ENCODE data around the gene PRSS53. TPM values are rescaled to one million over a fixed set of nuclear protein-coding genes. Genes with fewer than 3 reads are reported as not detected.

Gene PRSS53
- total and polyA plus RNA-seq, 2 experiments from 2014 or later: 0.36 to 2.7 TPM

DNA sequence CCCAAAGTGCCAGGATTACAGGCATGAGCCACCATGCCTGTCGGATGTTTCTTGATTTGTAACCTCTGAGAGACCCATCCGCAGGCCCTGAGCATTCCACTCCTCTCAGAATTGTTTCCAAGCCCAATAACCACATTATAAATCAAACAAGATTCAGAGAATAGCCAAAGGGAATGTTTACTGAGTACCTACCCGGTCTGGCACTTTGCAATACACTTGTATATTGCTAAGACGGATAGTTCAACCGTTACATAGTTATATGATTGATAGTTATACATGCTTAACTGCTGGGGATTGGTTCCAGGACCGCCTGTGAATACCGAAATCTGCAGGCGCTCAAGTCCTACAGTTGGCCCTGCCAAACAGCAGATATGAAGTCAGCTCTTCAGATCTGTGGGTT lies 25.7 kb upstream of the PRSS53 start (continued):
- no peak for TF ChIP-seq REST (IDR thresholded peaks at IDR 0.05; ENCODE audit: unreplicated experiment)
- no peak for TF ChIP-seq STAT1 (IDR thresholded peaks at IDR 0.05; ENCODE audit: unreplicated experiment)
- TF ChIP-seq NANOG (IDR thresholded peaks at IDR 0.05; ENCODE audit: borderline replicate concordance): no peak
- TF ChIP-seq, protein P1, sequence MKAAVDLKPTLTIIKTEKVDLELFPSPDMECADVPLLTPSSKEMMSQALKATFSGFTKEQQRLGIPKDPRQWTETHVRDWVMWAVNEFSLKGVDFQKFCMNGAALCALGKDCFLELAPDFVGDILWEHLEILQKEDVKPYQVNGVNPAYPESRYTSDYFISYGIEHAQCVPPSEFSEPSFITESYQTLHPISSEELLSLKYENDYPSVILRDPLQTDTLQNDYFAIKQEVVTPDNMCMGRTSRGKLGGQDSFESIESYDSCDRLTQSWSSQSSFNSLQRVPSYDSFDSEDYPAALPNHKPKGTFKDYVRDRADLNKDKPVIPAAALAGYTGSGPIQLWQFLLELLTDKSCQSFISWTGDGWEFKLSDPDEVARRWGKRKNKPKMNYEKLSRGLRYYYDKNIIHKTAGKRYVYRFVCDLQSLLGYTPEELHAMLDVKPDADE (IDR thresholded peaks at IDR 0.05): no peak
- TF ChIP-seq EZH2 (IDR thresholded peaks at IDR 0.05; ENCODE audit: low read depth, unreplicated experiment): no peak
- no peak for TF ChIP-seq CTCF (conservative IDR thresholded peaks at IDR 0.05; ENCODE audit: low read depth in 2 of 2)
- TF ChIP-seq POLR2AphosphoS5 (IDR thresholded peaks at IDR 0.05; ENCODE audit: low read depth): no peak
- no peak for TF ChIP-seq JUNB (IDR thresholded peaks at IDR 0.05; ENCODE audit: unreplicated experiment)
- TF ChIP-seq ZNF114 (CRISPR knock-in tag; IDR thresholded peaks at IDR 0.05): no peak
- no peak for TF ChIP-seq EZH2phosphoT487 (IDR thresholded peaks at IDR 0.05; ENCODE audit: unreplicated experiment)
- TF ChIP-seq ZNF331 (CRISPR knock-in tag; IDR thresholded peaks at IDR 0.05; ENCODE audit: low read depth): no peak

DNA sequence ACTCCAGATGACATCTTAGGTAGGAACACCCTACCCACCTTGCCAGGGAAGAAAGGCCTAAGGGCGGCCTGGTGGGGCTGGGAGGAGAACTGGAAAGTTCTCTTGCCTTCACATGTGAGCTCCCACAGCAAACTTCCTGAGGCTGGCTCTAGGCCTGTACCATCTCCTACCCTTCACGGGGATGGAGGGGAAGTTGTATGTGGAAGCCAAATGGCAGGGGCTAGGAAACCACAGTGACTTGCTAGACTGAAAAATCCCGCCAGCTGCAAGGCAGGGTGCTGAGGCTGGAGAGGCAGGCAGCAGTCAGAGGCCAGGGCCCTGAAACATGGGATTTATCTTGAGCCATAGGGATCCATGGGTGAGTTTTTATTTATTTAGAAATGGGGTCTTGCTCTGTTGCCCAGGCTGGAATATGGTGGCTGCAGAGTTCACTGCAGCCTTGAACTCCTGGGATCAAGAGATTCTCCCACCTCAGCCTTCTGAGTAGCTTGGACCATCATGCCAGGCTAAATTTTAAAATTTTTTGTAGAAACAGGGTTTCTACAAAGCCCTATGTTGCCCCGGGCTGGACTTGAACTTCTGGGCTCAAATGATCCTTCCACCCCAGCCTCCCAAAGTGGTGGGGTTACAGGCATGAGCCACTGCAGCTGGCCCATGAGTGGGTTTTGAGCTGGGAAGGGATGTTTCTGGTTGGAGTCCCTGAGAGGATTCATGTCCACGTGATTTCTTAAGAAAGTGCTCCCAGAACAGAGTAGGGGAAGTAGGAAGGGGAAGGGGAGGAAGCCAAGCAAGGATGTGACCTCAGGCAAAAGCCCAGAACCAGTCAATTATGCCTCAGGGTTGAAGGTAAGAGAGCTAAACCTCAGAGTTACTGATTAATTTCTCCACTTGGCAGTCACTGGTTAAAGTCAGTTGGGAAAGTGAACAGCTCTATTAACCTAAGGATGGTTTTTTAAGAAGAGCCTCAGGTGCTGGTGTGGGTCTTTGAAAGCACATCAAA lies 24.7 kb upstream of the PRSS53 start:
- Histone ChIP-seq H2AFZ (no peak overlapping the region), H3K27me3 (ENCODE audit: insufficient read depth) (no peaks in the 10 kb centered on the region), H3K9me2 (ENCODE audit: insufficient read depth) (no peaks in the 10 kb centered on the region), H4K20me1 (replicated peaks; ENCODE audit: insufficient read depth) (peaks cover 11% of the 10 kb centered on the region), H3K4me3 (no peak overlapping the region), H3K36me3 (ENCODE audit: insufficient read depth) (no peaks in the 10 kb centered on the region), H3F3A (replicated peaks; ENCODE audit: low read depth) (peaks cover 20% of the 10 kb centered on the region; the same call in 1 of the 2 replicates), H3K4me1 (ENCODE audit: insufficient read depth) (peaks cover 4% of the 10 kb centered on the region), H3K79me2 (replicated peaks; ENCODE audit: insufficient read depth) (peaks cover 5% of the 10 kb centered on the region), H3K27ac (ENCODE audit: low read depth) (no peak overlapping the region), H3K4me2 (no peak overlapping the region)
- H3K36me3 Mint-ChIP-seq (ENCODE audit: low read depth): peaks cover 35% of the 10 kb centered on the region
- ATAC-seq (no peak), DNase-seq (ENCODE audit: low spot score) (no peak)
- H3K4me3 Mint-ChIP-seq: no peak overlapping the region
- H3K27ac Mint-ChIP-seq: no peak overlapping the region
- peaks cover 8% of the 10 kb centered on the region for H3K4me1 Mint-ChIP-seq
- peaks cover 2% of the 10 kb centered on the region; the same call in 1 of the 3 replicates for H3K9me3 Mint-ChIP-seq
- peaks cover 18% of the 10 kb centered on the region for H3K27me3 Mint-ChIP-seq (ENCODE audit: insufficient read depth, low read depth, poor library complexity)
- no peak for TF ChIP-seq NANOG (IDR thresholded peaks at IDR 0.05; ENCODE audit: borderline replicate concordance)
- no peak for TF ChIP-seq EZH2phosphoT487 (IDR thresholded peaks at IDR 0.05; ENCODE audit: unreplicated experiment)
- TF ChIP-seq ZNF331 (CRISPR knock-in tag; IDR thresholded peaks at IDR 0.05; ENCODE audit: low read depth): no peak
- TF ChIP-seq, protein P1 (IDR thresholded peaks at IDR 0.05): no peak
- TF ChIP-seq STAT1 (IDR thresholded peaks at IDR 0.05; ENCODE audit: unreplicated experiment): no peak
- no peak for TF ChIP-seq EZH2 (IDR thresholded peaks at IDR 0.05; ENCODE audit: low read depth, unreplicated experiment)
- no peak for TF ChIP-seq JUNB (IDR thresholded peaks at IDR 0.05; ENCODE audit: unreplicated experiment)
- no peak for TF ChIP-seq CTCF (conservative IDR thresholded peaks at IDR 0.05; ENCODE audit: low read depth in 2 of 2)
- TF ChIP-seq CREB1 (CRISPR knock-in tag; IDR thresholded peaks at IDR 0.05; ENCODE audit: low read depth): no peak
- TF ChIP-seq POLR2AphosphoS5 (IDR thresholded peaks at IDR 0.05; ENCODE audit: low read depth): no peak
